ENCODE measurements around the gene CFAP157.

The CFAP157 gene

GRCh38 chr9:127705577-127706379 lies 1.0 kb upstream of the CFAP157 start:
- peaks cover 13% of the 10 kb centered on the region for H3K4me1 Mint-ChIP-seq
- H3K36me3 Mint-ChIP-seq = no peaks in the 10 kb centered on the region
- no peak overlapping the region for H3K27ac Mint-ChIP-seq
- no peaks in the 10 kb centered on the region for H3K27me3 Mint-ChIP-seq
- no peaks in the 10 kb centered on the region for H3K9me3 Mint-ChIP-seq
- no peak overlapping the region for H3K4me3 Mint-ChIP-seq

- no peaks in the 10 kb centered on the region for H3K9me3 Mint-ChIP-seq
- H3K36me3 Mint-ChIP-seq = no peaks in the 10 kb centered on the region
- H3K4me3 Mint-ChIP-seq = no peak overlapping the region
- no peak overlapping the region for H3K27ac Mint-ChIP-seq
- H3K4me1 Mint-ChIP-seq = peaks cover 28% of the 10 kb centered on the region
- H3K27me3 Mint-ChIP-seq = no peaks in the 10 kb centered on the region
Measured at GRCh38 chr9:127707766-127708165, 978 bp downstream of the CFAP157 start.

DNA sequence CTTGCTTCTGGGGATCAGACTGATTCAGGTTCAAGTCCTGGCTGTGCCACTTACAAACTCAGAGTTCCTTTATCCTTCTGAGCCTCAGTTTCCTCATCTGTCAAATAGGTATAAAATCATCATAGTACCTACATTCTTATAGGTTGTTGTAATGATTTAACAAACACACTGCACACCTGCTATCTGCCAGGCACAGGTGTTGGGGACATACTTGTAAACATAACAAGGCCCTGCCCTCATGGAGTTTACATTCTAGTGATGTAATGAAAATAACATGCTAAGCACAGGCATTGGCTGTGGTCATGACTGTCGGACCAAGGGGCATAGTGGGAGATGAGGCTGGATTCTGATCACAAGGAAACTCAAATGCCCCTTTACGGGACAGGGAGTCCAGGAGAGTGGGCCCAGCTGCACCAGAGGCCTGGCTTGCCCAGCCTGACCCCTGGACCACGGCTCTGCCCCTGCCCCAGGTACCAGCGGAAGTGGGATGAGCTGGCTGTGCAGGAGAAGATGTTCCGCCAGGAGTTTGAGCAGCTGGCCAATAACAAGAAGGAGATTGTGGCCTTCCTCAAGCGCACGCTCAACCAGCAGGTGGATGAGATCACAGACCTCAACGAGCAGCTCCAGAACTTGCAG lies 2.3 kb downstream of the CFAP157 start:
- Mint-ChIP-seq H3K27me3 (no peaks in the 10 kb centered on the region), H3K4me1 (peaks cover 28% of the 10 kb centered on the region), H3K36me3 (no peaks in the 10 kb centered on the region), H3K9me3 (no peaks in the 10 kb centered on the region), H3K27ac (no peak overlapping the region), H3K4me3 (no peak overlapping the region)

DNA sequence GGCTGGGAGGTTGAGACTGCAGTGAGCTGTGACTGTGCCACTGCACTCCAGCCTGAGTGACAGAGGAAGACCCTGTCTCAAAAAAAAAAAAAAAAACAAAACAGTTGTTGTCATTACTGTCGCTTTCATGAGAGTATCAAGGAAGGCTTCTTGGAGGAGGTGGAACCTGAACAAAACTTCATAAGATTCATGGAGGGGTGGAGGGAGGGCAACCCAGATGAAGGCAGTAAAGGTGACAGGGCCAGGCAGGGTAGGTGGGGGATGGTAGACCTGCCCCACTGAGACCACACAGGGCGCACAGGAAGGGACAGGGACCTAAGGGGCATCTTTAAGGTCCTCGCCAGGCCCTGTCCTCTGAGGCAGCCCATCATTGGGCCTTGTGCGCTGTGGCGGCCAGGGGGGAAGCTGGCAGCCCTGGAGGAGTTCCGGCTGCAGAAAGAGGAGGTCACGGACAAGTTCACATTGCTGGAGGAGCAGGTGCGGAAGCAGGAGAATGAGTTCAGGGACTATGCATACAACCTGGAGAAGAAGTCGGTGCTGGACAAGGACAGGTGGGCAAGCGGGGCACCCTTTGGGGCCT lies 3.5 kb downstream of the CFAP157 start:
- H3K36me3 Mint-ChIP-seq = no peaks in the 10 kb centered on the region
- no peak overlapping the region for H3K4me3 Mint-ChIP-seq
- H3K4me1 Mint-ChIP-seq = peaks cover 29% of the 10 kb centered on the region
- H3K27ac Mint-ChIP-seq = no peak overlapping the region
- H3K9me3 Mint-ChIP-seq = no peaks in the 10 kb centered on the region
- no peaks in the 10 kb centered on the region for H3K27me3 Mint-ChIP-seq

DNA sequence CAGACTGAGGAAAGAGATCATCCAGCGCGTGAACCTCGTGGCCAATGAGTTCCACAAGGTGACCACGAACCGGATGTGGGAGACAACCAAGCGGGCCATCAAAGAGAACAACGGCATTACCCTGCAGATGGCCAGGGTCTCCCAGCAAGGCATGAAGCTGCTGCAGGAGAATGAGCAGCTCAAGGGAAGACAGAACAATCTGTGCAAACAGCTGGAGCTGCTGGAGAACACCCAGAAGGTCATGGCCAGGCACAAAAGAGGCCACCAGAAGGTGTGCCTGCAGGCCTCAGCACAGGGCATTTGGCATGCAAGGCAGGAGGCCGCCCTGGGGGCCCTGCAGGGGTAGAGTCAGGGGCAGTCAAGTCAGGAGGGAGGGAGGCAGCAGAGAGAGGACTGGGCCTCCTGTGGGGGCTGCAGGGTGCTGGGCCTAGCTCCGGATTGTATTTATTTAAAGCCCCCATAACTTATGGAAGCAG lies 4.5 kb downstream of the CFAP157 start:
- no peaks in the 10 kb centered on the region for H3K9me3 Mint-ChIP-seq
- H3K36me3 Mint-ChIP-seq = no peaks in the 10 kb centered on the region
- no peak overlapping the region for H3K4me3 Mint-ChIP-seq
- peaks cover 38% of the 10 kb centered on the region for H3K4me1 Mint-ChIP-seq
- H3K27me3 Mint-ChIP-seq = no peaks in the 10 kb centered on the region
- H3K27ac Mint-ChIP-seq = no peak overlapping the region

GRCh38 chr9:127711831-127712274 lies 5.1 kb downstream of the CFAP157 start:
- H3K36me3 Mint-ChIP-seq = no peaks in the 10 kb centered on the region
- H3K27me3 Mint-ChIP-seq = no peaks in the 10 kb centered on the region
- H3K4me3 Mint-ChIP-seq = no peak overlapping the region
- H3K9me3 Mint-ChIP-seq = no peaks in the 10 kb centered on the region
- H3K27ac Mint-ChIP-seq = no peak overlapping the region
- H3K4me1 Mint-ChIP-seq = peaks cover 37% of the 10 kb centered on the region

DNA sequence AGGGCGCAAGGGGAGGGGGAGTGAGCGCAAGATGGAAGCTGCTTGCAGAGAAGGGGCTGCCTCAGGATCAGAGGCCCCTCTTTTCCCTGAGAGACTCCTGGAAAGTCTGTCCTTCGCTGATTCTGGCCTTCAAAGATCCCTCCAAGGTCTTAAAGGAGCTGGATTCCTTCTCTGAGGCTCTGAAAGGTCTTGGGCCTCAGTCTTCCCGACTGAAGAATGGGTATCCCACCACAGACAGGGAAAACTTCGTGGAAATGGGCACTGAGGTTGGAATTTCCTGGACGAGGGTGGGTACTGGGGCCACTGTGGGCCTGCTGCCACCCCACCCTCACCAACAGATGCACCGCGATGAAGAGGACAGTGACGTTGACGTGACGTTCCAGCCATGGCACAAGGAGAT lies 5.6 kb downstream of the CFAP157 start:
- Mint-ChIP-seq H3K4me3 (peak overlapping the region; percentile 3), H3K27ac (no peak overlapping the region), H3K4me1 (peaks cover 34% of the 10 kb centered on the region), H3K27me3 (no peaks in the 10 kb centered on the region), H3K36me3 (no peaks in the 10 kb centered on the region), H3K9me3 (no peaks in the 10 kb centered on the region)

DNA sequence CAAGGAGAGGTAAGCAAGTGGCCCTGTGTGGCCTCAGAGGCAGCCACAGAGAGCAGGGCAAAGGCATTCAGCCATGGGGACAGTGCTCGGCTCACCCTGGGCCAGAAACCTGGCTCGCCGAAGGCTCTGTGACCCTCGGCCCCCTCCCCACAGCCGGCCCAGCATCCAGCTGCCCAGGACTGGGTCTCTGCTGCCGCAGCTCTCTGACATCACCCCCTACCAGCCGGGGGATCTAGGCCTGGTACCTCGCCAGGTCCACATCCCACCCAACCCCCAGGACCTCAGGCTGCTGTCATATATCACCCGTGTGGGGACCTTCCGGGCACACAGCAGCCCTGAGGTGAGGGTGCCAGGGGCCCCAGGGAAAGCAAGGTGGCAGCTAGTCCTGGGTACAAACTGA lies 6.1 kb downstream of the CFAP157 start:
- H3K27ac Mint-ChIP-seq = no peak overlapping the region
- H3K4me1 Mint-ChIP-seq = peaks cover 30% of the 10 kb centered on the region
- H3K4me3 Mint-ChIP-seq = no peak overlapping the region
- no peaks in the 10 kb centered on the region for H3K27me3 Mint-ChIP-seq
- no peaks in the 10 kb centered on the region for H3K36me3 Mint-ChIP-seq
- H3K9me3 Mint-ChIP-seq = no peaks in the 10 kb centered on the region

DNA sequence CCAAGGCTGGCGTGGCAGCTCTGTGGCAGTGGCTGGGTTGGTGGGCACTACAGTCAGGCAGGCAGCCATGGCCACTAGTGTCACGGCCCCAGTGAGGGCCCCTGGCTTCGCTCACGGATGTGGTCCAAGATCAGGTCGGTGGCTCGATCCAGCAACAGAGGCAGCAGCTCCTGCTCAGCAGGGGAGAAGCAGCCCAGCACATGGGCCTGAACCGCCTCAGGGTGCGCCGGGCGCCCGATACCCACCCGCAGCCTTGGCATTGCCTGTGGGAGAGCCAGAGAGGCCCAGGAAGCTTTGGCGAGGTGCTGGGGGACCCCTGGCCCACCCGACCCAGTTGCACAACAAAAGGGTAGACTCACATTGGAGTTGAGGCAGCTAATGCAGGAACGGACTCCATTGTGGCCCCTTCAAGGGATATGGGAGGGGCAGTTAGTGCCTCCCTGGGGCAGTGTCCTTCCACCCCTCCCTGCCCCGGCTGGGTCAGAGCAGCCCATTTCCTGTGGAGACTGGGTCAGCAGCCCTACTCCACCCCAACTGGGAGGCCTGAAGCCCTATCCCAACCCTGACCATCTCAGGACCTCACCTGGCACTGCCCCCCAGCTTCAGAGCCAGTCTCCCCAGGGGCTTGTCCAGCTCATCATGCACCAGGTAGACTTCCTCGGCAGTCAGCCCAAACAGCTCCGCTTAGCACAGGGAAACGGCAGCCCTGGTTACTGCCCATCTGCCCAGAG lies 7.4 kb downstream of the CFAP157 start:
- Mint-ChIP-seq H3K4me3 (peak overlapping the region; percentile 83), H3K9me3 (no peaks in the 10 kb centered on the region), H3K36me3 (no peaks in the 10 kb centered on the region), H3K27me3 (no peaks in the 10 kb centered on the region), H3K4me1 (peaks cover 32% of the 10 kb centered on the region), H3K27ac (no peak overlapping the region)

DNA sequence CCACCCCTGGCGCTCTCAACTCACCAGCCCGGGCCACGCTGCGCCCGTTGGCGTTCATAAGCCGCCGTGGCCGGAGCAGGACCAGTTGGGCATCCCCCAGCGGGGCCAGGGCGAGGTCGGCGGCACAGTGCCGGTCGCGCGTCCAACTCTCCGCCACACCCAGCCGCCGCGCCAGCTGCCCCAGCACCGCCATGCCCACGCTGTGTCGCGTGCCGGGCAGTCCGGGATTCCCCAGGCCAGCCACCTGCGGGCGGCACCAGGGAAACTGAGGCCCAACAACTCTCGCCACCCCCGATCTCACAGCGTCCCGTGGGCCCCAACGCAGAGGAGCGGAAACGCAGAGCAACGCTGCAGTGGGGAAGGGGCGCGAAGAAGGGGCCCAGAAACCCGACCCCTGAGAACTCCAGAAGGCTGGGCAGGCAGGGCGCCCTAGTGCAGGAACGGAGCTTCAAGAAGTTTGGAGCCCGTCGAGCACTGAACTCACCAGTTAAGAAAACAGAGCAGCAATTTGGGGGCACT lies 8.2 kb downstream of the CFAP157 start:
- peaks cover 40% of the 10 kb centered on the region for H3K4me1 Mint-ChIP-seq
- H3K27me3 Mint-ChIP-seq = no peaks in the 10 kb centered on the region
- H3K9me3 Mint-ChIP-seq = no peaks in the 10 kb centered on the region
- H3K36me3 Mint-ChIP-seq = no peaks in the 10 kb centered on the region
- H3K27ac Mint-ChIP-seq = peak overlapping the region; percentile 96
- peak overlapping the region; percentile 99 for H3K4me3 Mint-ChIP-seq

DNA sequence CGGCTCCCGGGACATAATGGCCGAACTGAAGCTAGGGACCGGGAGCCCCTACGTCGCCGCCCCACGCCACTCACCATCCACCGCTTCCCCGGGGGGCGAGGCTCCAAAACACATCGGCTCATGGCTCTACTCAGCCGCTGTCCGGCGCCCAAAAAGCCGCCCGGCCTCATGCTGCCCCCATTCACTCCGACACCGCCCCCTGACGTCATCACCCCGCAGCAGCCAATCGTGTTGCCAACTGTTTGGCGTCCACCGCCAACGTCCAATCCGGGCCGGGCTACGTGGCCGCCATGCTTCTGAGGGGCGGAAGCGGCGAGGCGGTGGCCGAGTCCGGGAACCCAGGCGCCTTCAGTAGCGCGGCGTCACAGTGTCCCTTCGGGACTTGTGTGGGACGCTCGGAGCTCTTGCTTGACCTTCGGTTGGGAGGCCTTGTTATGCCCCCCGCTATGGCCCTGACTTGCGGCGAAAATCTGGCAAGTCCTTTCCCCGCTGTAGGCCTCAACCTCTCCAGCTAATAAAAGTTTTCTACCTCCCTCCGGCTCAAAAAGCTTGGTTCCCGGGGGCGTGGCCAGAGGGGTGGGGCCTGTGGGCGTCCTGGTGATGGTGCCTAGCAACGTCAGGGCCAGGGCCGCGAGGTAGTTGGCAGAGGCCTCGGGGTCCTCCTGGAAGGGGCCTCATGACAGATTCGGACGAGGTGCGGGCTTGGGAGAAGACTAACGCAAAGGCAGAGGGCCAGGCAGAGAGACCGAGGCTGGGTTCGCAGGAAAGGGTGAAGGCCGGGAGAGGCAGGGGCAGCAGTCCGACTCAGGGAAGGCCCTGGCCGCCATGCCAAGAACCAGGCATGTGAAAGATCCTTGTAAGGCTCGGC lies 8.9 kb downstream of the CFAP157 start, which contains the start of the genes PTRH1 and TTC16:
Gene PTRH1, minus strand, starts transcription at position 194 of the 868 bp plus-strand sequence. Its CDS starts 24 bp downstream, at position 170.
Gene TTC16, plus strand, starts transcription at position 610 of the 868 bp plus-strand sequence. Its CDS starts 67 bp downstream, at position 677.
- Mint-ChIP-seq H3K27ac (peak within 1 kb of the TSS; percentile 96), H3K27me3 (no peaks in the 10 kb centered on the region), H3K4me3 (peak within 1 kb of the TSS; percentile 99), H3K4me1 (peaks cover 43% of the 10 kb centered on the region), H3K36me3 (no peaks in the 10 kb centered on the region), H3K9me3 (no peaks in the 10 kb centered on the region)

- H3K27ac Mint-ChIP-seq = peak overlapping the region; percentile 96
- peak overlapping the region; percentile 99 for H3K4me3 Mint-ChIP-seq
- peaks cover 44% of the 10 kb centered on the region for H3K4me1 Mint-ChIP-seq
- no peaks in the 10 kb centered on the region for H3K27me3 Mint-ChIP-seq
- no peaks in the 10 kb centered on the region for H3K36me3 Mint-ChIP-seq
- no peaks in the 10 kb centered on the region for H3K9me3 Mint-ChIP-seq
Measured at GRCh38 chr9:127716412-127716811, 9.6 kb downstream of the CFAP157 start.

GRCh38 chr9:127717766-127718165 lies 11.0 kb downstream of the CFAP157 start:
- H3K27me3 Mint-ChIP-seq = no peaks in the 10 kb centered on the region
- H3K36me3 Mint-ChIP-seq = no peaks in the 10 kb centered on the region
- no peak overlapping the region for H3K4me3 Mint-ChIP-seq
- peaks cover 39% of the 10 kb centered on the region for H3K4me1 Mint-ChIP-seq
- no peak overlapping the region for H3K27ac Mint-ChIP-seq
- H3K9me3 Mint-ChIP-seq = no peaks in the 10 kb centered on the region

- Mint-ChIP-seq H3K27ac (peak overlapping the region; percentile 87), H3K9me3 (no peaks in the 10 kb centered on the region), H3K4me3 (peak overlapping the region; percentile 1)
Measured at GRCh38 chr9:127720031-127720864, 13.5 kb downstream of the CFAP157 start.

More at GRCh38 chr9:127720031-127720864, 13.5 kb downstream of the CFAP157 start:
- Mint-ChIP-seq H3K4me1 (peaks cover 39% of the 10 kb centered on the region), H3K36me3 (no peaks in the 10 kb centered on the region), H3K27me3 (no peaks in the 10 kb centered on the region)

All from activated naive CD4-positive, alpha-beta T cell treated with anti-CD3 and anti-CD28 coated beads, Interleukin-2, amount 50 U/mL, for 24 hours (primary cell).